OCI-LY7 (cell line): ENCODE results near the gene ADSS1. TPM values are rescaled to one million over a fixed set of nuclear protein-coding genes. Genes with fewer than 3 reads are reported as not detected.

Experiments
- BruUV-seq: library from RNA; stranded (reverse); fragments of 400-500 nt; replicated peaks from 2 replicates; lab custom pipeline; 2021; lab: Mats Ljungman, UMichigan
- CTCF ChIA-PET: fragments of 300-600 bp; sonication (Branson Sonifier 250); formaldehyde crosslinking; loops from one replicate; lab custom pipeline; 2022; ENCODE audit warnings: antibody characterized with exemption; ENCODE audit not compliant: unreplicated experiment; lab: Charles Lee
- POLR2A ChIA-PET: fragments of 300-600 bp; sonication (Branson Sonifier 250); formaldehyde crosslinking; loops from one replicate; lab custom pipeline; 2022; ENCODE audit warnings: antibody characterized with exemption; lab: Charles Lee
- DNase-seq: peaks from one replicate; pipeline ENCODE4 v3.0.0-alpha.2; 2015; ENCODE audit warnings: low spot score
- H2AFZ ChIP-seq: fragments of 200-600 bp; sonication (generic), shearing (Covaris generic); 2 replicates; pipeline ENCODE4 v1.6.1; 2014; ENCODE audit warnings: mild to moderate bottlenecking, antibody characterized with exemption, low read length, moderate library complexity
- H3K27ac ChIP-seq: fragments of 200-600 bp; sonication (generic); 2 replicates; pipeline ENCODE4 v1.5.1; 2014; ENCODE audit warnings: mixed run types, low read depth, mild to moderate bottlenecking, moderate library complexity, low read length, inconsistent platforms; ENCODE audit not compliant: poor library complexity, severe bottlenecking
- H3K36me3 ChIP-seq: fragments of 200-600 bp; sonication (generic); 2 replicates; pipeline ENCODE4 v1.6.1; 2014; ENCODE audit warnings: mild to moderate bottlenecking, antibody characterized with exemption, low read length, moderate library complexity, mixed read lengths; ENCODE audit not compliant: insufficient read depth
- H3K4me1 ChIP-seq: fragments of 200-600 bp; sonication (generic); 2 replicates; pipeline ENCODE4 v1.5.1; 2014; ENCODE audit warnings: mild to moderate bottlenecking, low read length; ENCODE audit not compliant: insufficient read depth, poor library complexity, severe bottlenecking
- H3K4me2 ChIP-seq: fragments of 200-600 bp; sonication (generic); 2 replicates; pipeline ENCODE4 v1.6.1; 2014; ENCODE audit warnings: mild to moderate bottlenecking, low read length
- H3K4me3 ChIP-seq: fragments of 200-600 bp; sonication (generic); 2 replicates; pipeline ENCODE4 v1.5.1; 2014; ENCODE audit warnings: mild to moderate bottlenecking, low read depth, low read length; ENCODE audit not compliant: poor library complexity, severe bottlenecking
- H3K79me2 ChIP-seq: fragments of 200-600 bp; sonication (generic); 2 replicates; pipeline ENCODE4 v1.6.1; 2016; ENCODE audit warnings: low read depth, mild to moderate bottlenecking, low read length, moderate library complexity, mixed read lengths; ENCODE audit not compliant: insufficient read depth
- H3K9me2 ChIP-seq: fragments of 200-600 bp; sonication (generic); 2 replicates; pipeline ENCODE4 v1.6.1; 2016; ENCODE audit warnings: mild to moderate bottlenecking, low read length, mixed read lengths; ENCODE audit not compliant: insufficient read depth
- H3K9me3 ChIP-seq: fragments of 200-600 bp; sonication (generic); 2 replicates; pipeline ENCODE4 v1.6.1; 2014; ENCODE audit warnings: mild to moderate bottlenecking, mixed run types, low read length, mixed read lengths
- H4K20me1 ChIP-seq: fragments of 200-600 bp; sonication (generic); 2 replicates; pipeline ENCODE4 v1.6.1; 2014; ENCODE audit warnings: mild to moderate bottlenecking, antibody characterized with exemption, low read length, moderate library complexity, mixed read lengths; ENCODE audit not compliant: insufficient read depth
- EZH2phosphoT487 ChIP-seq: fragments of 200-600 bp; sonication (generic); IDR thresholded peaks from 2 replicates; pipeline ENCODE4 v1.6.1; 2018; ENCODE audit warnings: low read depth, borderline replicate concordance, mild to moderate bottlenecking, mixed run types, antibody characterized with exemption, low read length, moderate library complexity, mixed read lengths
- intact Hi-C: fragments of 100-400 bp; cut with micrococcal nuclease; formaldehyde crosslinking; loops from one replicate; pipeline ENCODE4 v1.10.0; 2022; ENCODE audit not compliant: unreplicated experiment
- total RNA-seq, 2 experiments: library from RNA; depleted of rRNA in 1 of 2; stranded (reverse); fragments of >200 nt in 1 of 2; shearing (Covaris generic) in 1 of 2; gene quantifications; 2 replicates each; pipeline ENCODE4 v1.2.3, GENCODE V29; 2014 to 2022
- TF ChIP-seq, protein P1 (sequence below): fragments of 200-600 bp; sonication (generic); conservative IDR thresholded peaks from 2 replicates; pipeline ENCODE4 v1.5.1; 2014; ENCODE audit warnings: mild to moderate bottlenecking, antibody characterized with exemption, low read length, moderate library complexity, mixed read lengths

Gene ADSS1
- total RNA-seq, 2 experiments from 2014 or later, result 2.8 TPM; not detected in 1

DNA sequence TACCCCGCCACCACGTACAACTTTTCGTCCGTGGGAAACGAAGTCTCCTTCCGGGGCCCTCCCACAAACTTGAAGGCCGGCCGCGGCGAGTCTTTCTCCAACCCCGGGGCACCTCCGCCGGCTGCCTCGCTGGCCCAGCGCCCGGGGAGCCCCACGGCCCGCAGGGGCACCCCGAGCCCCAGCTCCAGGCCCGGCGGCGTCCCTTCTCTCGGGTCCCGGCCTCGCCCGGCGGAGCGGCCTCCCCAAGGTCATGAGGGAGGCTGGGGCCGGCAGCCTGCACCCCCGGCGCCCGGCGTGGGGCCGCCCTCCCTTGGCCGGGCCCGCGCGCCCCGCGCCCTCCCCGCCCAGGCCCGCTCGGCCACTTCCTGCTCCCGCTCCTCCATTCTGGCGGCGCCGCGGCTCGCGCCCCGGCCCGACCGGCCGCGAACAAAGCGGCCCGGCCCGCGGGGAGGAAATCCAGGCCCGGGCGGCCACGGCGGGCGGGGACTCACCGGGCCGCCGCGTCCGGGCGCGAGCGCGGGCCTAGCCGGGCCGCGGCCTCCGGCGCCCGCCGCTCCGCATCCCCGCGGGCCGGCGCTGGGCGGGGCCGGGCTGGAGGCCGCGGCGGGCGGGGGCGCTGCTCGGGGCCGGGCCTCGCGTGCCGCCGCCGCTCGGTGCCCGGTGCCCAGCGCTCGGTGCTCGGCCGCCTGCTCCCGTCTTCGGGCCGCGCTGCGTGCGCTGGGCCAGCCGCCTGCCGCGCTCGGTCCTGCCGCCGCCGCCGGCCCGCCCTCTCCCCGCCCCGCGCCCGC lies 71.2 kb downstream of the ADSS1 start, which contains the start of gene AKT1:
Gene AKT1 (minus strand): TSS at position 756 of the 788 bp plus-strand sequence. CDS start 3,105 bp downstream, outside the sequence.
- peaks cover 21% of the 10 kb centered on the region for H3K4me1 ChIP-seq
- peak within 1 kb of the TSS; percentile 100 for H3K4me2 ChIP-seq
- CTCF ChIA-PET, result no interaction called here
- H3K9me3 ChIP-seq, result no peaks in the 10 kb centered on the region
- no peak within 1 kb of the TSS for H3K27ac ChIP-seq
- POLR2A ChIA-PET, result no interaction called here
- TF ChIP-seq, protein P1, sequence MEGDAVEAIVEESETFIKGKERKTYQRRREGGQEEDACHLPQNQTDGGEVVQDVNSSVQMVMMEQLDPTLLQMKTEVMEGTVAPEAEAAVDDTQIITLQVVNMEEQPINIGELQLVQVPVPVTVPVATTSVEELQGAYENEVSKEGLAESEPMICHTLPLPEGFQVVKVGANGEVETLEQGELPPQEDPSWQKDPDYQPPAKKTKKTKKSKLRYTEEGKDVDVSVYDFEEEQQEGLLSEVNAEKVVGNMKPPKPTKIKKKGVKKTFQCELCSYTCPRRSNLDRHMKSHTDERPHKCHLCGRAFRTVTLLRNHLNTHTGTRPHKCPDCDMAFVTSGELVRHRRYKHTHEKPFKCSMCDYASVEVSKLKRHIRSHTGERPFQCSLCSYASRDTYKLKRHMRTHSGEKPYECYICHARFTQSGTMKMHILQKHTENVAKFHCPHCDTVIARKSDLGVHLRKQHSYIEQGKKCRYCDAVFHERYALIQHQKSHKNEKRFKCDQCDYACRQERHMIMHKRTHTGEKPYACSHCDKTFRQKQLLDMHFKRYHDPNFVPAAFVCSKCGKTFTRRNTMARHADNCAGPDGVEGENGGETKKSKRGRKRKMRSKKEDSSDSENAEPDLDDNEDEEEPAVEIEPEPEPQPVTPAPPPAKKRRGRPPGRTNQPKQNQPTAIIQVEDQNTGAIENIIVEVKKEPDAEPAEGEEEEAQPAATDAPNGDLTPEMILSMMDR, result no peak
- TF ChIP-seq EZH2phosphoT487, result no peak
- intact Hi-C loops, result loop anchor here (1.0 kb wide), 1 partner anchor 42 kb away; the partner anchor contains the start of gene SIVA1
- H3K4me3 ChIP-seq, result peak within 1 kb of the TSS; percentile 93
- no peaks in the 10 kb centered on the region for H3K9me2 ChIP-seq
- H2AFZ ChIP-seq, result peak within 1 kb of the TSS; percentile 56
- peaks cover 4% of the 10 kb centered on the region; the same call in 1 of the 2 replicates for H3K36me3 ChIP-seq
- peak; percentile 58 for DNase-seq
- no peaks in the 10 kb centered on the region for H3K79me2 ChIP-seq
- H4K20me1 ChIP-seq, result peaks cover 9% of the 10 kb centered on the region; the same call in 1 of the 2 replicates
- BruUV-seq, result no TSS peak

DNA sequence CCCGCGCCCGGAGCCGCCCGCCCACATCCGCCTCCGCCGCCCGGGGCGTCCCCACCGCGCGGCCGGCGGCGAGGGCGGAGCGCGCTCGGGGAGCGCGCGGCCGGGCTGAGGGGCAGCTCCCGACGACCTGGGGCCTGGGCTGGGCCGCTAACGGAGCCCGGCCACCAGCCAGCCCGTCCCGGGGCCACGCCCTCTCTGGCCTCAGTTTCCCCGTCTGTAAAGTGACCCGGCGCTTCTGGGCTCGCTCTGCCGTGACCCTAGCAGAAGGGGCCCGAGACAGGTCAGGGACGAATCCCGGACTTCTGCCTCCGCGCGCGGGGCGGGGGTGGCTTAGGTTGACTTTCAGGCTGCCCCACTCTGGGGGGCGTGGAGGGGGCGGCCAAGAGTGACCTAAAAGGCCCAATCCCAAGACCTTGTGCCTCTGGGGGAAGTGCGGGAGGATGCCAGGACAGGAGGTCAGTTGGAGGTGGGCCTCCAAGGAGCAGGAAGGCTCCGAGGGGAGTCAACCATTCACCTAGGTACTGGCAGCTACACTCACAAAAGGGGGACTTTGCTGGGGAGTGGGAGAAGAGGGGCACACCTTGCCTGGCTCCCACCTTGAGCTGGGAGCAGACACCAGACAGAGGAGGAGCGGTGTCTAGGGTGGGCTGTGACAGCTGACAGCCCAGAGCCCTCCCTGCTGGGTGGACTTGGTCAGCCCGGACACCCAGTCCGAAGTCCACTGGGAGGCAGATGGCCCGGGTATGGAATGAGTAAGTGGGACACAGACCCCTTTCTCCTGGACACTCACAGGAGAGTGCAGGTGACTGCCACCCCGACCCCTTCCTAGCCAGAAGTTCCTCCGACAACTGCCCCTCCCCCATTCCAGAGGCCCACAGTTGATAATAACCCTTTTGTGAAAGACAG lies 72.0 kb downstream of the ADSS1 start:
- H3K4me2 ChIP-seq, result peak overlapping the region; percentile 77
- peaks cover 9% of the 10 kb centered on the region; the same call in 1 of the 2 replicates for H4K20me1 ChIP-seq
- TF ChIP-seq, protein P1, result no peak
- no peak for TF ChIP-seq EZH2phosphoT487
- BruUV-seq, result no TSS peak
- CTCF ChIA-PET, result no interaction called here
- H3K4me1 ChIP-seq, result peaks cover 22% of the 10 kb centered on the region
- peak overlapping the region; percentile 63 for H3K4me3 ChIP-seq
- H3K27ac ChIP-seq, result no peak overlapping the region
- POLR2A ChIA-PET, result no interaction called here
- H3K9me2 ChIP-seq, result no peaks in the 10 kb centered on the region
- peak overlapping the region; percentile 56 for H2AFZ ChIP-seq
- no peaks in the 10 kb centered on the region for H3K79me2 ChIP-seq
- H3K36me3 ChIP-seq, result no peaks in the 10 kb centered on the region
- H3K9me3 ChIP-seq, result no peaks in the 10 kb centered on the region
- peak; percentile 66 for DNase-seq
- intact Hi-C loops, result no loop called here
